Activated CD8-positive, alpha-beta memory T cell treated with anti-CD3 and anti-CD28 coated beads, Interleukin-2, amount 10 ng/mL, durations not matched to agents 7 days and 5 days (primary cell): ENCODE data around the gene PRB2. TPM values are rescaled to one million over a fixed set of nuclear protein-coding genes. Genes with fewer than 3 reads are reported as not detected.

ENCODE experiments used
- ATAC-seq: fragments of 150-1000 bp; cut with Tn5 transposase; one replicate; pipeline ENCODE4 v1.10.0; 2021; ENCODE audit warnings: moderate library complexity
- CTCF ChIA-PET: fragments of 350-600 bp; sonication (Branson Sonifier 250); formaldehyde crosslinking; loops from one replicate; lab custom pipeline; 2021; ENCODE audit warnings: antibody characterized with exemption; lab: Charles Lee
- DNase-seq: peaks from one replicate; pipeline ENCODE4 v3.0.0-alpha.2; 2020
- H3K27ac Mint-ChIP-seq: one replicate; pipeline ENCODE4 v1.8.0; 2021; ENCODE audit warnings: mild to moderate bottlenecking, mixed read lengths
- H3K27me3 Mint-ChIP-seq: one replicate; pipeline ENCODE4 v1.8.0; 2021; ENCODE audit warnings: mixed read lengths
- H3K36me3 Mint-ChIP-seq: one replicate; pipeline ENCODE4 v1.8.0; 2021; ENCODE audit warnings: mild to moderate bottlenecking, mixed read lengths
- H3K4me1 Mint-ChIP-seq: one replicate; pipeline ENCODE4 v1.8.0; 2021; ENCODE audit warnings: mixed read lengths
- H3K4me3 Mint-ChIP-seq: one replicate; pipeline ENCODE4 v1.8.0; 2021; ENCODE audit warnings: mild to moderate bottlenecking, moderate library complexity, mixed read lengths
- H3K9me3 Mint-ChIP-seq: one replicate; pipeline ENCODE4 v1.8.0; 2022; ENCODE audit warnings: low read depth, mixed read lengths
- total RNA-seq, 2 experiments: library from RNA; stranded (reverse); gene quantifications; one replicate each; pipeline ENCODE4 v1.2.3, GENCODE V29; 2021

PRB2 gene
- total RNA-seq, 2 experiments from 2014 or later: not detected

- Mint-ChIP-seq H3K27ac (no peak overlapping the region), H3K27me3 (no peaks in the 10 kb centered on the region), H3K4me3 (no peak overlapping the region), H3K9me3 (no peaks in the 10 kb centered on the region), H3K36me3 (no peaks in the 10 kb centered on the region), H3K4me1 (no peaks in the 10 kb centered on the region)
- CTCF ChIA-PET: no interaction called here
- no peak for ATAC-seq
- no peak for DNase-seq
Observed at GRCh38 chr12:11347810-11348209, 47.6 kb downstream of the PRB2 start.

DNA sequence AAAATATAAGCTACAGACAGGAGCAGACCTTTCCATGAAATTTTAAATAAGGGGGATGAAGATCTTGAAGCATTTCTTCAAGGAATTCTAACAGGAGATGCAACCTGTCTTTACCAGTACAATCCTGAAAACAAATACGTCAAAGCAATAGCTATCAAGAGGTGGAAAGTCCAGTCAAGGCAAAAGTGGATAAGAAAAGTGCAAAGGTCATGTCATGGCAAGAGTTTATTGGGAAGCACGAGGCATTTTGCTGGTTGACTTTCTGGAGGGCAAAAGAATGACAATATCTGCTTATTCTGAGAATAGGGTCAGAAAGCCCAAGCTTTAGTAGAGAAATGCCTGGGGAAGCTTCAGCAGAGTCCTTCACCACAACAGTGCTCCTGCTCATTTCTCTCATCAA is 50.9 kb downstream of the PRB2 start:
- H3K27ac Mint-ChIP-seq: no peak overlapping the region
- ATAC-seq (no peak), DNase-seq (no peak)
- H3K36me3 Mint-ChIP-seq: no peaks in the 10 kb centered on the region
- H3K27me3 Mint-ChIP-seq: no peaks in the 10 kb centered on the region
- H3K9me3 Mint-ChIP-seq: no peaks in the 10 kb centered on the region
- H3K4me3 Mint-ChIP-seq: no peak overlapping the region
- CTCF ChIA-PET: no interaction called here
- no peaks in the 10 kb centered on the region for H3K4me1 Mint-ChIP-seq

Other genes with a start within 250 kb of the PRB2 start
- gene SMIM10L1, start 224.4 kb downstream of the PRB2 start, total RNA-seq: 1 to 10 TPM; 8.8 to 9.0 TPM
- not detected for gene TAS2R42, start 208.6 kb downstream of the PRB2 start, total RNA-seq
- not detected for gene PRB3, start 125.9 kb downstream of the PRB2 start, total RNA-seq
- not detected for gene PRB4, start 85.1 kb downstream of the PRB2 start, total RNA-seq